ENCODE results near the gene SLC2A5.

DNA sequence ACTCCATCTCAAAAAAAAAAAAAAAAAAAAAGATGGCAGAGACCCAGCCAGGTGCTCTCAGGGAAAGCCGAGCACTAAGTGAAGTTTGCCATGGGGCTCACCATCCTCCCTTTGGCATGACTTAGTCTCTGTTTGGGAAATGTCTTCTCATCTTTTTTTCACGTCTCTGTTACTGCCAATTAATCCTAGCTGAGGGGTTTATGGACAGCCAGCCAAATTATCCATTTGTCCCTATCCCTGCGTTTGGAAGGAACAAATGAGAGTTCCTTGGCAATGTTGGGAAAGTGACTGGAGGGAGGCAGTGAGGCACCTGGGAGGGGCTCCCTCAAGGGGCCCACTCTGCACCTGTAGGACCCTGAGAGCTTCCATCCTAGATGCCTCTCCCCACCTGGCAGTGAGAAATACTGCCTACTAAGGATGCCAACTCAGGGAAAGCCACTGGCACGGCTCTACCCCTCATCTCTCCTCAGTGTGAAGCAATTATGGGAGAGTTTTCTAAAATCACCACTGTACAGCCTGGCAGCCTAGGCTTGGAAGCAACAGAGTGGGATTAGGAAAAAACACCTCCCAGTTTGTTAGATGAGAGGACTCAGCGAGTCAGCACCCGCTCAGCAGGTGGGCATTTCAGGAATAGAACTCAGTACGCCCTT is 23.4 kb downstream of the SLC2A5 start:
- no peak for TF ChIP-seq POLR2A (IDR thresholded peaks at IDR 0.05)
- no peak for TF ChIP-seq CTCF (IDR thresholded peaks at IDR 0.05)
- no peak for TF ChIP-seq POLR2AphosphoS5 (IDR thresholded peaks at IDR 0.05; ENCODE audit: insufficient read depth in 1 of 2, low read depth in 1 of 2)
